Measurements from ENCODE around the gene TACC3.

TACC3 gene

GRCh38 chr4:1756079-1756478 is 34.8 kb downstream of the TACC3 start:
- H4K20me1 ChIP-seq (ENCODE audit: insufficient read depth, low read length): no peaks in the 10 kb centered on the region
- no peaks in the 10 kb centered on the region for H3K36me3 ChIP-seq (replicated peaks; ENCODE audit: insufficient read depth, low read length)
- no peak overlapping the region for H3K4me3 ChIP-seq (ENCODE audit: low read length)
- H3K9ac ChIP-seq (ENCODE audit: low read length): no peak overlapping the region
- H3K27ac ChIP-seq (ENCODE audit: low read length): no peak overlapping the region
- TF ChIP-seq EZH2phosphoT487 (IDR thresholded peaks at IDR 0.05; ENCODE audit: low read length) (no peak), CTCF (IDR thresholded peaks at IDR 0.05; ENCODE audit: low read length) (no peak), EZH2 (optimal IDR thresholded peaks at IDR 0.05; ENCODE audit: low read depth, low read length) (no peak)
- DNase-seq: no peak
- H3K4me2 ChIP-seq (ENCODE audit: low read depth, low read length): no peak overlapping the region
- no peaks in the 10 kb centered on the region for H3K9me3 ChIP-seq (replicated peaks; ENCODE audit: insufficient read depth, low read length)
- H3K4me1 ChIP-seq (ENCODE audit: low read length): no peaks in the 10 kb centered on the region
- H3F3A ChIP-seq (ENCODE audit: insufficient read depth, low read length): no peaks in the 10 kb centered on the region
- no peaks in the 10 kb centered on the region for H3K79me2 ChIP-seq (ENCODE audit: low read length)
- peaks cover 95% of the 10 kb centered on the region for H3K27me3 ChIP-seq (replicated peaks; ENCODE audit: insufficient read depth, low read length)
- no peaks in the 10 kb centered on the region for H3K9me2 ChIP-seq (replicated peaks; ENCODE audit: insufficient read depth, low read length)
- no peak overlapping the region for H2AFZ ChIP-seq (ENCODE audit: low read length)

GRCh38 chr4:1756893-1757779 is 35.8 kb downstream of the TACC3 start:
- DNase-seq: no peak
- no peaks in the 10 kb centered on the region for H3K36me3 ChIP-seq (replicated peaks; ENCODE audit: insufficient read depth, low read length)
- no peak overlapping the region for H2AFZ ChIP-seq (ENCODE audit: low read length)
- H3K4me2 ChIP-seq (ENCODE audit: low read depth, low read length): no peak overlapping the region
- H3K27ac ChIP-seq (ENCODE audit: low read length): no peak overlapping the region
- TF ChIP-seq CTCF (IDR thresholded peaks at IDR 0.05; ENCODE audit: low read length) (no peak), EZH2 (optimal IDR thresholded peaks at IDR 0.05; ENCODE audit: low read depth, low read length) (no peak), EZH2phosphoT487 (IDR thresholded peaks at IDR 0.05; ENCODE audit: low read length) (no peak)
- H3K4me1 ChIP-seq (ENCODE audit: low read length): no peaks in the 10 kb centered on the region
- no peak overlapping the region for H3K9ac ChIP-seq (ENCODE audit: low read length)
- H3K27me3 ChIP-seq (replicated peaks; ENCODE audit: insufficient read depth, low read length): peaks cover 93% of the 10 kb centered on the region
- H3K9me3 ChIP-seq (replicated peaks; ENCODE audit: insufficient read depth, low read length): no peaks in the 10 kb centered on the region
- H3K9me2 ChIP-seq (replicated peaks; ENCODE audit: insufficient read depth, low read length): no peaks in the 10 kb centered on the region
- H3K79me2 ChIP-seq (ENCODE audit: low read length): no peaks in the 10 kb centered on the region
- H3F3A ChIP-seq (ENCODE audit: insufficient read depth, low read length): no peaks in the 10 kb centered on the region
- no peak overlapping the region for H3K4me3 ChIP-seq (ENCODE audit: low read length)
- H4K20me1 ChIP-seq (ENCODE audit: insufficient read depth, low read length): no peaks in the 10 kb centered on the region

GRCh38 chr4:1757836-1758235 is 36.5 kb downstream of the TACC3 start:
- Histone ChIP-seq H3K4me1 (ENCODE audit: low read length) (no peaks in the 10 kb centered on the region), H3K36me3 (replicated peaks; ENCODE audit: insufficient read depth, low read length) (no peaks in the 10 kb centered on the region), H3K9me3 (replicated peaks; ENCODE audit: insufficient read depth, low read length) (no peaks in the 10 kb centered on the region), H3K27ac (ENCODE audit: low read length) (no peak overlapping the region), H3K9ac (ENCODE audit: low read length) (no peak overlapping the region), H3K79me2 (ENCODE audit: low read length) (no peaks in the 10 kb centered on the region), H3K4me2 (ENCODE audit: low read depth, low read length) (no peak overlapping the region), H3F3A (ENCODE audit: insufficient read depth, low read length) (no peaks in the 10 kb centered on the region), H3K4me3 (ENCODE audit: low read length) (no peak overlapping the region), H3K9me2 (replicated peaks; ENCODE audit: insufficient read depth, low read length) (no peaks in the 10 kb centered on the region), H3K27me3 (replicated peaks; ENCODE audit: insufficient read depth, low read length) (peaks cover 93% of the 10 kb centered on the region), H2AFZ (ENCODE audit: low read length) (no peak overlapping the region), H4K20me1 (ENCODE audit: insufficient read depth, low read length) (no peaks in the 10 kb centered on the region)
- TF ChIP-seq CTCF (IDR thresholded peaks at IDR 0.05; ENCODE audit: low read length): no peak
- TF ChIP-seq EZH2 (optimal IDR thresholded peaks at IDR 0.05; ENCODE audit: low read depth, low read length): no peak
- TF ChIP-seq EZH2phosphoT487 (IDR thresholded peaks at IDR 0.05; ENCODE audit: low read length): no peak
- DNase-seq: no peak
